GM12872 (cell line): ENCODE results near the gene FAAP100.

ENCODE experiments used
- TF ChIP-seq, protein P1 (sequence below): IDR thresholded peaks from 3 replicates; pipeline ENCODE4 v1.5.1; 2011; ENCODE audit warnings: low read depth, mild to moderate bottlenecking, low read length, moderate library complexity; ENCODE audit not compliant: insufficient read depth

Gene FAAP100

DNA sequence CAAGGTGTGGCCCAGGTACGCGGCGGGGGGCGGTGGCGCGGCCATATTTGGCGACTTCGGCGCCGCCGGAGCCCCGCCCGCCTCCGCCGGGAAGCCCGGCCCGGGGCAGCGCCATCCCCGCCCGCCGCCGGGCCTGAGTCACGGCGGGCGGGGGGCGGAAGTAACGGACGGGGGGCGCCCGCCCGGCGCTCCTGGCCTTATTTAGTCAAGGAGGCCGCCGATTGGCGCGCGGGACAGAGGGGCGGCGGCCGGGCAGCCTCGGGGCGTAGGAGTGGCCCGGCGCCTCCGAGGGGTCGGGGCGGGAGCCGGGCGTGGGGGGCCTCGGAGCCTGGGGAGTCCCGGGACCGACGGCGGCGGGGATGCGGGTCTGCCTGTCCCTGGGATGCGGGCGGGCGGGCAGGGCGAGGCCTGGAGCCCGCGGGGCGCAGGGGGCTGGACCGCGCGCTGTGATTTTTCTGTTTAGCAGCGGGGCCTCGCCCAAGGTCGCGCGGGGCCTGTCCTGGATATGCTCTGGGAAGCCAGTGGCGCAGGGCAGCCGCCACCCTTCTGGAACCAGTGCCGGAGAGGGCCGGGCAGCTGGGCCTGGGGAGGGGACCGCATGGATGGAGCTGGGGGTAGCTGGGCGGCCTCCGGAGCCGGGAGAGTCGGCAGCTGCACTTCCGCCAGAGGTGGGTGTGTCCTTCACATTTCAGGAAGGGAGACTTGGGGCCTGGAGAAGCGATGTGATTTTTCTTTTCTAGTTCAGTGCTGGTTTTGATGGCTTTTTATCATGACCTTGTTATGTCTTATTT, 37.2 kb downstream of the FAAP100 start:
- TF ChIP-seq, protein P1, sequence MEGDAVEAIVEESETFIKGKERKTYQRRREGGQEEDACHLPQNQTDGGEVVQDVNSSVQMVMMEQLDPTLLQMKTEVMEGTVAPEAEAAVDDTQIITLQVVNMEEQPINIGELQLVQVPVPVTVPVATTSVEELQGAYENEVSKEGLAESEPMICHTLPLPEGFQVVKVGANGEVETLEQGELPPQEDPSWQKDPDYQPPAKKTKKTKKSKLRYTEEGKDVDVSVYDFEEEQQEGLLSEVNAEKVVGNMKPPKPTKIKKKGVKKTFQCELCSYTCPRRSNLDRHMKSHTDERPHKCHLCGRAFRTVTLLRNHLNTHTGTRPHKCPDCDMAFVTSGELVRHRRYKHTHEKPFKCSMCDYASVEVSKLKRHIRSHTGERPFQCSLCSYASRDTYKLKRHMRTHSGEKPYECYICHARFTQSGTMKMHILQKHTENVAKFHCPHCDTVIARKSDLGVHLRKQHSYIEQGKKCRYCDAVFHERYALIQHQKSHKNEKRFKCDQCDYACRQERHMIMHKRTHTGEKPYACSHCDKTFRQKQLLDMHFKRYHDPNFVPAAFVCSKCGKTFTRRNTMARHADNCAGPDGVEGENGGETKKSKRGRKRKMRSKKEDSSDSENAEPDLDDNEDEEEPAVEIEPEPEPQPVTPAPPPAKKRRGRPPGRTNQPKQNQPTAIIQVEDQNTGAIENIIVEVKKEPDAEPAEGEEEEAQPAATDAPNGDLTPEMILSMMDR, result no peak

DNA sequence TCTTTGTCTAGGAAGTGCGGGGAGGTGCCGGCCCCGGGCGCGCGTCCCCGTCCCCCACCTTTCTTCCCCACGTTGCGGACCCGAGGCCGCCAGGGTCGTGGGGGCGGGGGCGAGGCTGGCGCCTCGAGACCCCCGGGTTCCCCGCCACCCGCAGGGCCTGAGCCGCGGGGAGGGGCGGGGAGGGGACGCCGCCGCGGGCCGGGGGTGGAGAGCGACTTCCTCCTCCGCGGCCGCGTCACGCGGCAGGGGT, 37.7 kb downstream of the FAAP100 start:
- TF ChIP-seq, protein P1, result no peak

DNA sequence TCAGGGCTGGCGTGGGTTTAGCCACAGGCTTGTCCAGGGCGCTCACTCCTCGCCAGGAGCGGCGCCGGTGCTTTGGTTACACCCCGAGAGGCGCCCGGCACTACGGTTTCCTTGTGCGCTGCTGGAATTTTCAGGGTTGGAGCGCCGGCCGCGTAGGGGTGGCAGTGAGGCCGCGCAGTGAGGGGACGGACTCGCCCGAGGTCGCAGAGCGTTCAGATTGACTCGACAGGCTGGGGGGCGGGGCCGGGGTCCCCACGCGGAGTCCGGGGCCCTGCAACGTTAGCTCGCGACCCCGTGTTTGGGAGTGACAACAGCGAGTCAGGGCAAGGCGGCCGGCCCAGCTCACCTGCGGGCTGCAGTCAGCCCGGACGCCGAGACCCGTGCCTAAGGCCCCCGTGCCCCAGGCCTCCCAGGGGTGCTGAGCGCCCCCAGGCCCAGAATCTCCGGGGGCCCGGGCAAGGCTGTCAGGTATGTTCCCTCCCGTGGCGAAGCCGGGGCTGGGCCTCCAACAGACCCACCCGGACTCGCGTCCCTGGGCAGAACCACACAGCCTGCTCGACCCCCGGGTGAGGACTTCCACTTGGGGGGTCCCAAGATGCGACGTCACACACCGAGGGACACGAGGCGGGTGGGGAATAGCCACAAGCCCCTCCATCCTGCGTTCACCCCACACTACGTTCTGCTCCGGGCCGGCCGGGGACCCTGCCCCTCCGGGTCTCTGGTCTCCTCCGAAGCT, 38.2 kb downstream of the FAAP100 start:
- TF ChIP-seq, protein P1, result no peak

DNA sequence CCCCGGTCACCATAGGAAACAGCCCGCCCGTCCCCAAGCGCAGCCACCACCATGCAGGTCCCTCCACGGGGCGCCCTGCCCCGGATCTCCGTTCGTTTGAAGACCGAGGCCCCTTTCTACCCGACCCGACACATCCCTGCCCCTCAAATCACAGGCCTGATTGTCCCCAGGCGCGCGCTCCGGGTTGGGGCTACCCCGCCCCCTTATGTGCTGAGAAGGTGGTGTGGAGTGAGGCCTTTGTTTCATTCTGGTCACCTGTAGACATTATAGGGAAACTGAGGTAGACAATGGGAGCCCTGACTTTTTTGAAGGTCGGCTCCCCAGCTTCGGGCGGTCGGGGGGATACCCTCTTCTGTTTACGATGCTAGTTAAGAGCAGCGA, 38.8 kb downstream of the FAAP100 start:
- TF ChIP-seq, protein P1, result no peak

DNA sequence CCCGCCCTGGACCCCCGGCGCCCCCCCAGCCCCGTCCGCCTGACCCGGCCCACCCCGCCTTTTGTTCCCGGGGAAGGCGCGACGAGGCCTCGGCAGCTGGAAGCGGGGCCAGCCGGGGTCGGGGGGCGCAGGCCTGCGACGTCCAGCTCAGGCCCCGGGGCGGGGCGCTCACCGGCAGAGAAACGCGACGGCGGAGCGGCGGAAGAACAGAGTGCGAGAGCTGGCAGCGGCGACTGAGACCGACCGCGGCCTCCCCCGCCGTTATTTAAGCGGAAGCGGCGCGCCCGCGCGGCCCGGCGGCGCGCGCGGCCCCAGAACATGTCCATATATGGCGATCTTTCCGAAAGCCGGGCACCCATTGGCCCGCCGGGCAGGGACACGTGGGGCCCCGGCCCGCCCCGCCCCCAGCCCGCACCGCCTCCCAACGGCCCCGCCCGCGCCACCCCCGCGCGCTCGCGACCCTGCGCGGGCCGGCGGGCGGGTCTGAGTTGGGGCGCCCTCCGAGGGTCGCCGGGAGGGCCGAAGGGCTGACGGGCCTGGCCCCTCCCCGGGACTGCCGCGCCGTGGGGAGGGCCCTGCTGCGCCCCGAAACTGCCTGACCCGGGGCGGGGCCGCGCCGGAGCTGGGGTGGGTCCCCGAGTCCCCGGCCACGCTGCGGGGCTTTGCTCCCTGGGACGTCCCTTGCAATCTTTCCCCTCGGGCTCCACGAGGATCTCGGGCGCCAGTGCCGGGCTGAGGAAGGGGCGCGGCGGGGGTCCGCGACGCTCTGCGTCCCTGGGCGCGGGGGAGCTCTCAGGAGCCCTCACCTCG, 39.4 kb downstream of the FAAP100 start, which contains the start of gene ACTG1:
Gene ACTG1, minus strand, starts transcription at position 238 of the 810 bp plus-strand sequence. CDS start 445 bp downstream, outside the sequence.
- TF ChIP-seq, protein P1, result no peak

DNA sequence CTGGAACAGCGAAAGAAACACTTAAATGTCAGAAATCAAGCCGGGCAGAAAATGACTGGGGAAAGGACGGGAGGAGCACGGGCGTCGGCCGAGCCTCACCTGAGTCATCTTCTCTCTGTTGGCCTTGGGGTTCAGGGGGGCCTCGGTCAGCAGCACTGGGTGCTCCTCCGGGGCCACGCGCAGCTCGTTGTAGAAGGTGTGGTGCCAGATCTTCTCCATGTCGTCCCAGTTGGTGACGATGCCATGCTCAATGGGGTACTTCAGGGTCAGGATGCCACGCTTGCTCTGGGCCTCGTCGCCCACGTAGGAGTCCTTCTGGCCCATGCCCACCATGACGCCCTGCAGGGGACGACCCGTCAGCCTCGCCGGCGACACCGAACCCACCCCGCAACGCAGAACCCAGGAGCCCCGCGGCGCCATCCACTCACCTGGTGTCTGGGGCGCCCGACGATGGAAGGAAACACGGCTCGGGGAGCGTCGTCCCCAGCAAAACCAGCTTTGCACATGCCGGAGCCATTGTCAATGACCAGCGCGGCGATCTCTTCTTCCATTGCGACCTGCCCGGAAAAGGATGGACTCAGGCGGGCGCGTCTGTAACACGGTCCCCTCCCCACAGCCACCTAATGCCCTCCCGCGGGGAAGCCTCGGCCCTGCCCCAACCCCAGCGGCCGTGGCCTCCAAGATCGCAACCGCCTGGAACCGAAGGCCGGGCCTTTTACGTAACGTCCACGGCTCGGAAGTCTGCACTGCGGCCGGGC, 40.2 kb downstream of the FAAP100 start:
- TF ChIP-seq, protein P1, result no peak

DNA sequence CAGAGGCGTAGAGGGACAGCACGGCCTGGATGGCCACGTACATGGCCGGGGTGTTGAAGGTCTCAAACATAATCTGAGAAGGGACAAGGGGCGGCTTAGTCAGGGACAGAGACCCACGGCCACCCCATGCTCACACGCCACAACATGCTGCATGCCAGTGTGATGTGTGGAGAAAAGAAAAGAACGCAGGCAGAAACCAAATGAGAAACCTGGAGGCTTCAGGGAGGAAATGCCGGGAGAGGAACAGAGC, 40.7 kb downstream of the FAAP100 start:
- TF ChIP-seq, protein P1, result no peak
